HG03135 (cell line): ENCODE measurements around the gene CLIC6.

Experiments
- ATAC-seq: cut with Tn5 transposase; IDR thresholded peaks from one replicate; pipeline ENCODE4 v1.9.1; 2021; ENCODE audit warnings: mild to moderate bottlenecking, moderate library complexity; ENCODE audit not compliant: unreplicated experiment

The CLIC6 gene

GRCh38 chr21:34668803-34669148 is at the start of gene CLIC6:
Gene CLIC6 (plus strand): TSS chr21:34668994. CDS start chr21:34669389, 395 bp downstream.
- ATAC-seq, result no peak

GRCh38 chr21:34619841-34620665 is 48.7 kb upstream of the CLIC6 start:
- no peak for ATAC-seq

- ATAC-seq, result no peak
These were observed 47.1 kb upstream of the CLIC6 start for GRCh38 chr21:34621434-34622350.

GRCh38 chr21:34623516-34623915 is 45.3 kb upstream of the CLIC6 start:
- no peak for ATAC-seq

- no peak for ATAC-seq
These were observed 43.7 kb upstream of the CLIC6 start for GRCh38 chr21:34625030-34625593.

- ATAC-seq, result no peak
These were observed 42.7 kb upstream of the CLIC6 start for GRCh38 chr21:34626131-34626530.

- no peak for ATAC-seq
These were observed 38.2 kb upstream of the CLIC6 start for GRCh38 chr21:34630536-34631143.

GRCh38 chr21:34632498-34632897 is 36.3 kb upstream of the CLIC6 start:
- ATAC-seq, result no peak

- ATAC-seq, result no peak
These were observed 33.5 kb upstream of the CLIC6 start for GRCh38 chr21:34635307-34635706.

GRCh38 chr21:34636961-34637360 is 31.8 kb upstream of the CLIC6 start:
- ATAC-seq, result no peak

- ATAC-seq, result no peak
These were observed 29.5 kb upstream of the CLIC6 start for GRCh38 chr21:34639250-34639649.

GRCh38 chr21:34639882-34640788 is 28.7 kb upstream of the CLIC6 start:
- ATAC-seq, result no peak

- ATAC-seq, result no peak
These were observed 27.9 kb upstream of the CLIC6 start for GRCh38 chr21:34640858-34641257.

GRCh38 chr21:34642211-34643075 is 26.4 kb upstream of the CLIC6 start:
- ATAC-seq, result peak; percentile 59

- ATAC-seq, result no peak
These were observed 24.0 kb upstream of the CLIC6 start for GRCh38 chr21:34644825-34645224.

- ATAC-seq, result no peak
These were observed 21.2 kb upstream of the CLIC6 start for GRCh38 chr21:34647555-34647954.

GRCh38 chr21:34648739-34649297 is 20.0 kb upstream of the CLIC6 start:
- ATAC-seq, result no peak

- ATAC-seq, result no peak
These were observed 19.4 kb upstream of the CLIC6 start for GRCh38 chr21:34649400-34649799.
